ENCODE results near the gene FKBP14.

GRCh38 chr7:30066687-30067086 is 40.2 kb upstream of the FKBP14 start:
- TF ChIP-seq USF2 (IDR thresholded peaks at IDR 0.05; ENCODE audit: low read length) (no peak), CBX5 (IDR thresholded peaks at IDR 0.05; ENCODE audit: low read depth, low read length) (no peak), CTCF (IDR thresholded peaks at IDR 0.05; ENCODE audit: control extremely low read depth in 1 of 3, insufficient read depth in 1 of 3, low read depth in 1 of 3, low read length in 3 of 3) (no peak), MAFK (IDR thresholded peaks at IDR 0.05; ENCODE audit: low read depth, low read length) (no peak), RXRA (IDR thresholded peaks at IDR 0.05; ENCODE audit: insufficient read depth, low read depth, low read length) (no peak), RFX5 (IDR thresholded peaks at IDR 0.05; ENCODE audit: borderline replicate concordance, low read depth, low read length) (no peak), ZNF274 (IDR thresholded peaks at IDR 0.05; ENCODE audit: borderline replicate concordance, extremely low read depth, low read length) (no peak), EP300 (IDR thresholded peaks at IDR 0.05; ENCODE audit: borderline replicate concordance in 1 of 2, low read depth in 2 of 2, low read length in 2 of 2) (no peak), TAF1 (IDR thresholded peaks at IDR 0.05; ENCODE audit: low read depth, low read length) (no peak), RAD21 (IDR thresholded peaks at IDR 0.05 in 1 of 2, conservative IDR thresholded peaks at IDR 0.05 in 1 of 2; ENCODE audit: low read depth in 2 of 2, low read length in 2 of 2) (no peak), POLR2A (IDR thresholded peaks at IDR 0.05; ENCODE audit: control extremely low read depth in 1 of 2, low read depth in 2 of 2, low read length in 2 of 2) (no peak), HDAC2 (IDR thresholded peaks at IDR 0.05; ENCODE audit: borderline replicate concordance in 1 of 2, low read depth in 2 of 2, low read length in 2 of 2) (no peak), GTF2F1 (IDR thresholded peaks at IDR 0.05; ENCODE audit: borderline replicate concordance, low read depth, low read length) (no peak), ATF2 (IDR thresholded peaks at IDR 0.05; ENCODE audit: low read length) (no peak)

Measured in H1 (cell line).